Mucosa of gallbladder (tissue), 1 donor: ENCODE results near the gene PTH2. TPM values are rescaled to one million over a fixed set of nuclear protein-coding genes. Genes with fewer than 3 reads are reported as not detected.

Experiments
- DNase-seq: peaks from one replicate; pipeline ENCODE4 v3.0.0-alpha.2; 2020; ENCODE audit warnings: low spot score
- total RNA-seq: library from RNA; stranded (reverse); gene quantifications from one replicate; pipeline ENCODE4 v1.2.1, GENCODE V29; 2021
- donor health status: DM: no; HTN: no; CAD: no.

The PTH2 gene
- total RNA-seq, 1 donor from 2014 or later, result not detected

DNA sequence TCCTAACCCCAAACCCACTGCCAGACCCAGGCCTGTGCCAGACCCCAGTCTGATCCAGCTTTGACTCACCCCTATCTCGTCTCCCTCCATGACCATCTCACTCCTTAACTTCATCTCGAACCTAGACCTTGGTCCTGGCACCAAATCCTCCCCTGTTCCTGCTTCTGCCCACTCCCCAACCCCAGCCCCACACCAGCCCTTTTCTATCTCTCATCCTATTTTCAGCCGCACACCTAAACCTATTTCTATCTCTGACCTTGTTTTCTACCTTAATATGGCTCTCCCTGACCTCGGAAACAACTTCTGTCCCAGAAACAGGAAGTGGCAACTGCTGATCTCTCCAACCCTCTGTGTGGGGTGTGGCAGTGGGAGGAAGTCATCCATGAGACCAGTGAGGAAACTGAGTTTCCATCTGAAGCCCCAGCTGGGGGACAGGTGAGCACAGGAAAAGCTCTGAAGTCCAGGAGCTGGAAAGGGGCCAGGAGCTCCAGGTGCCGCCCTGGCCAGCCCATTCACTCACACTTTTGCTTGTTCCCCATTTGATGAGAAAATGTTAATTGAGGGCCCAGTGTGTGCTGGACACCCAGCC, 13.7 kb downstream of the PTH2 start:
- no peak for DNase-seq

DNA sequence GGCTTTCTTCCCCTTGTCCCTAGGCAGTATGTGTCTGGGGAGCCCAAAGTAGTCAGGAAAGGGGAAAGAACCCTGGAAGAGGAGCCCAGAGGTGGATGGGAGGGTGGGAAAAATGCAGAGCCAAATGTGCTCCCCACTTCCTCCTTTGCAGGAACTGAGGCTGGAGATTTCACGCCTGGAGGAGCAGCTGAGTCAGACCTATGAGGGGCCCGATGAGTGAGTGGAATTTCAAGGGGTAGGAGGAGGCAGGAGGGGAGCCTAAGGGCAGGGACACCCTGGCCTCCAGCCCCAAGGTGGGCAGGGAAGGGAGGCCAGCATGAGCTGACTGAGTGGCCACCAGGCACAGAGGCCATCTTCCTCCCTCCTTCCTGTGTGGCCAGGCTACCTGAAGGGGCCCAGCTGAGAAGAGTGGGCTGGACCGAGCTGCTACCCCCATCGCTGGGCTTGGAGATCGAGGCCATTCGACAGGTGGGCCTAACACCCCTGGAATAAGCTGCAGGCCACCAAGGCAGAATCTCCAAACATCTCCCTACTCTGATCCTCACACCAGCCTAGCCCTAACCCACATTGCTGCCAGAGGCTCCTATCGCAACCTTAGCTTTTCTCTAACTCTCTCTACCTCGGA, 14.3 kb downstream of the PTH2 start:
- no peak for DNase-seq

DNA sequence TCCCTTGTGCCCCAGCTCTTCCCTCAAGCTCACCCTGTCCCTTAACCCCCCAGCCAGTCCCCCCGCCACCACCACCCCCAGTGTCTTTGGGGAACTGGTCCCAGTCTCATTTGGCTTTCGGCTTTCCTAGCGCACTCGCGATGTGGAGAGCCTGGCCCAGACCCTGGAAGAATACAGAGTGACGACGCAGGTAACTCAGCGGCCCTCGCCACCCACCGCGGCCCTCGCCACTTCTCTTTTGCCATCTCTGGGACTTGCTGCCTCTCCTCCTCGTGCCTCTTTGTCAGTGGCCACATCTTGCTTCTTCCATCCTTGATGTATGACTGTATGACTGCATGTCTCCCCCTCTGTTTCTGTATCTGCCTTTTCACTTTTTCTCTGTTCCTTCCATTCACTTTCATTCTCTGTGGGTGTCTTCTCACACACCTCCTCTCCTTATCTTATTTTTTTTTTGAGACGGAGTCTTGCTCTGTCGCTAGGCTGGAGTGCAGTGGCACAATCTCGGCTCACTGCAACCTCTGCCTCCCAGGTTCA, 15.7 kb downstream of the PTH2 start:
- no peak for DNase-seq

DNA sequence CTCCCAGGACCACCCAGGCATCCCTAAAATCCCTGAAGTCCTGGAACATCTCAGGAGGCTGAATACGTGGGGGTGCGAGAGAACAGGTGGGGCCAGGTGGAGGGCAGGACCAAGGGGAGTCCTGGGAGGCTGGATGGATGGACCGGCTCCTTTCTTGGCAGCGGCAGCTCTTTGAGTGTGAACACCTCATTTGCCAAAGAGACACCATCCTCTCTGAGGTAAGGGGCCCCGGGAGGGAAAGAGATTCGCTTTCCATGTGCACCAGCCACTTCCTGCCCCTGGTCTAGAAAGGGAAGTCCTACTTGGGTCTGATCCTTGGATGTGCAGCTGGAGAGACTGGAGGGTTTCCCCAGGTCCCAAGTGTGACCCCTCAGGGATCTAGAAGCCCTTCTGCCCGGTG, 16.2 kb downstream of the PTH2 start:
- no peak for DNase-seq

DNA sequence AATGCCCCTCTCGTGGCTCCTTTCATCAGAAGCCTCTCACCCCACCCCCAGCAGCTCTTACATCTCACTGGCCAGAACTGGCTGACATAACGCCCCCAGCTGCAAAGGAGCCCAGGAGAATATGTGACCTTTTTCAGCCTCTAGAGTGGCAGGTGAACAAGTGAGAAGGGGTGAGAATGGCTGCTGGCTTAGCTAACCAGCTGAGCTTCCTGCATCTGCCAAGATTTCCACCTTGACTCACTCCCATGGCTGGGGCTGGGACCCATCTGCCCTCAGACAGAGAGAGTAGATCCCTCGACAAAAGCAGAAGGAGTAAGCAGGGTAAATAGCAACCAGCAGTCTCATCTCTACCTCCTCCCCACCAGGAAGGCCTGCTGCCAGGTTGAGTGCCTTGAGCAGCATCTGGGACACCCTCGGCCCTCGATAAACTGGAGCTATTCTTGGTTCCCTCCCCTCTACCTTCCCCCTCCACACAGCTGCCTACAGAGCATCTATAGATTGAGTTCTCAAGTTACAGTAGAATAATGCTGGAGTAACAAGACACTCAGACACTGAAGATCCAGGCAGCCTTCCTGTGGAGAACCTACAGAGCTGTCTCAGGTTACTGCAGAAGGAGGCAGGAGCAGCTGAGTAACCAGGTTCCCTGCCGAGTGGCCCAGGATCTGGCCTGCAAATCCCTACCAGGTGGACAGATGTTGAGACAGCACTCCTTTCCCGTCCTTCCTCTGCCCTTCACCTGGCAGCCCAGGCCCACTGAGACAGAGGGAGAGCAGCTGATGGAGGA, 19.6 kb downstream of the PTH2 start:
- no peak for DNase-seq

DNA sequence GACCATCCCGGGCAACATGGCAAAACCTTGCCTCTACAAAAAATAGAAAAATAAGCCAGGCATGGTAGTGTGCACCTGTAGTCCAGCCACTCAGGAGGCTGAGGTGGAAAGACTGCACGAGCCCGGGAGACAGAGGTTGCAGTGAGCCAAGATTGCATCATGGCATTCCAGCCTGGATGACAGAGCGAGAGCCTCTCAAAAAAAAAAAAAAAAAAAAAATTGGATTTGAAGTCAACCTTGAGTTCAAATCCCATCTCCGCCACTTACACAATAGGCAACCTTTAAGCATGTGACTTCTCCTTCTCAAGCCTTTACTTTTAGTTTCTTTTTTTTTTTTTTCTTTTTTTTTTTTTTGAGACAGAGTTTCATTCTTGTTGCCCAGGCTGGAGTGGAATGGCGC, 23.2 kb downstream of the PTH2 start:
- DNase-seq, result no peak

DNA sequence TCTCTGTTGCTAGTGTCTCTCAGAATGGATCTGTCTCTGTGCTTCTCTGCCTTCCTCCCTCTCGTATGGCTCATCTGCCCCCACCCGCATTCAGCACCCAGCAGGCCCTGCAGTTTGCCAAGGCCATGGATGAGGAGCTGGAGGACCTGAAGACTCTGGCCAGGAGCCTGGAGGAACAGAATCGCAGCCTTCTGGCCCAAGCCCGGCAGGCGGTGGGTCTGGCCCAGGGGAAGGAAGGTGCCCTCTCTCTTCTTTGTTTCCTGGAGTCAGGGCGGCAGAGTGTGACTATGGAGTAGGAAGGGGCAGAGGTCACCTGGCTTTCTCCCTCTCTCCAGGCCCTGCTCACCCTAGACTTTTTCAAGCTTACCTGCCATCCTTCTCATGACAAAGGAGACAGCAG, 24.3 kb downstream of the PTH2 start:
- no peak for DNase-seq

DNA sequence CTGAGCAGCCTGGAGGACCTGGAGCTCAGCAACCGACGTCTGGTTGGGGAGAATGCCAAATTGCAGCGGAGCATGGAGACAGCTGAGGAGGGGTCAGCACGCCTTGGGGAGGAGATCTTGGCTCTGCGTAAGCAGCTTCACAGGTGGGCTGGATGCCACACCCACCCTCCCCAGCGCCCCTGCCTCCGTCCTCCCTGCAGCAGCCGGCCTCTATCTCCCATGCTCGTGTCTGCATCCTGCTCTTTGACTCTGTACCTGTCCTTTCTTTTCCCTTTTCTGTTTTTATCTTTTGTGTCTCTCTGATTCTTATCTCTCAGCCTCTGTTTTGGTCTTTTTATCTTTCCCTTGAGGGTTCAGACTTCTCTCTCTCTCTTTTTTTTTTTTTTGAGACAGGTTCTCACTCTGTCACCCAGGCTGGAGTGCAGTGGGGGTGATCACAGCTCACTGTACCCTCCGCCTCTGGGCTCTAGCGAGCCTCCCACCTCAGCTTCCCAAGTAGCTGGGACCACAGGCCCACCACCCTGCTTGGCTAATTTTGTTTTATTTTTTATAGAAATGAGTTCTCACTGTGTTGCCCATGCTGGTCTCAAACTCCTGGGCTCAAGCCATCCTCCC, 25.1 kb downstream of the PTH2 start:
- no peak for DNase-seq

DNA sequence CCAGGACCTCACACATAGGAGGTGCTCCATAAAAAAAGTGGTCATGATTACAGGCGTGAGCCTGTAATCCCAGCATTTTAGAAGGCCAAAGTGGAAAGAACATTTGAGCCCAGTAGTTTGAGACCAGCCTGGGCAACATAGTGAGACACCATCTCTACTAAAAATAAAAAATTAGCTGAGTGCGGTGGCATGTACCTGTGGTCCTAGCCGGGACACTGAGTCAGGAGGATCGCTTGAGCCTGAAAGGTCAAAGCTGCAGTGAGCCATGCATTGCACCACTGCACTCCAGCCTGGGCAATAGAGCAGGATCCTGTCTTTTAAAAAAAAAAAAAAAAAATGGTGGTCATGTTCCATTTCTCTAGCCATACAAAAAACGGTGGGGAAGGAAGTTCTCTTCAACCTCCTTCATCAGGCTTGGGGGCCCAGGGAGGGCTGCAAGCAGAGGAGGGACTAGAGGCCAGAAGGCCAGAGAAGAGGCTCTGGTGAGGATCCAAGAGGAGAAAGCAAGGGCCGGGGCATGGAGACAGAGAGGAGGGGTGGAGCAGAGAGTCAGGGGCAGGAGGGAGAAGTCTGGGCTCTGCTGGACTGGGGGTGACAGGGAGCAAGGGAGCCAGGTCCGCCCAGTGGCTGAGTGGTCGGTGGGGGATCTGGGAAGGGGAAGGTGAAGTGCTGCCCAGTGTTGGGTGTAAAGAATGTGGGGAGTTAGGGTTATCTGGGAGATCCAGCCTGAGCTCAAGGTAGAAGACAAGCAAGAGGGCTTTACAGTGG, 26.3 kb downstream of the PTH2 start:
- DNase-seq, result no peak

DNA sequence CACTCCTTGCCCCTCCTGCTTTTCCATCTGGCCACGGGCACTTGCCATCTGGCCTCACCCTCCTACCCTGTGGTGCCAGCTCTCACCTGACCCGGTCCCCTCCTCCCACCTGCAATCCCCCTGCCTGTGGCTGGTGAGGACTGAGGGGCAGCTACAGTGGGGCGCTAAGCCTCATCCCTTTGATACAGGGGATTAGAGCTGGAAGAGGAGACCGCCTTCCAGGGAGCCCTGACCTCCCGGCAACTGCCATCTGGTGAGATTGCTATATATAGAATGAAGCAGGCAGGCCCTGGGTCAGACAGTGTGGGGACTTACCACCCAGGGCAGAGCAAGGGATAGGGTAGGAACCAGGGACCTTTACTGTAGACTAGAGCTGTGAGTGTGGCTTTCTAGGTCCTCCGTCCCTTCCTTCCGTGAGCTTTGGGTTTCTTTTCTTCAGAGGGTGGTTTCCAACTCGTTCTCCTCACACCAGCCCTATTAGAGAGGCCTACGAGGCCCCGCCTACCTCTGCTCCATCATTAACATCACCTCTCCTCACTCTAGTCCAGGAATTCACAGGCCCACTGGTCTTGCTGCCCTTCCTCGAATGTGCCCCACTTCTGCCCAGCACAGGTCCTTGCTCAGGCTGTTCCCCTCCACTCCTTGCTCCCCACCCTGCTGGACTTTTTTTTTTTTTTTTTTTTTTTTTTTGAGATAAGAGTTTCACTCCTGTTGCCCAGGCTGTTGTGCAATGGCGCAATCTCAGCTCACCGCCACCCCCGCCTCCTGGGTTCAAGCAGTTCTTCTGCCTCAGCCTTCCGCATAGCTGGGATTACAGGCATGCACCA, 27.4 kb downstream of the PTH2 start:
- DNase-seq, result no peak

DNA sequence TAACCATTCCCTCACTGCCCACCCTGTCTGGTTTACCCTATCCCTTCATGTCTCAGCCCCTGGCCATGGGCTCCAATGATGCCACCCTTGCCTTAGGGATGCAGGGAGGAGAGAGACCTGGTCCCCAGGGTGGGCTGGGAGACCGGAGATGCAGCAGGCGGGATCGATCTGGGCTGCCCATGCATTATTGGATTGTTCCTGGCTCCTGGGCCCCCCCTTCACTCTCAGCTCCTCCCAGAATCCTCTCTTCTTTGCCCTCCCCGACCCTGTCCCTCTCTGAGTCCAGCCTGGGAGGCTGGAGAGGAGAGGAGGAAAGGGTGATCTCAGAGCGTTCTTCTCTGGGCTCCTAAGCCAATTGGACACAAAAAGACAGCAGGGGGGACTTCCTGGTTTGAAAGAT, 29.4 kb downstream of the PTH2 start:
- DNase-seq, result no peak

DNA sequence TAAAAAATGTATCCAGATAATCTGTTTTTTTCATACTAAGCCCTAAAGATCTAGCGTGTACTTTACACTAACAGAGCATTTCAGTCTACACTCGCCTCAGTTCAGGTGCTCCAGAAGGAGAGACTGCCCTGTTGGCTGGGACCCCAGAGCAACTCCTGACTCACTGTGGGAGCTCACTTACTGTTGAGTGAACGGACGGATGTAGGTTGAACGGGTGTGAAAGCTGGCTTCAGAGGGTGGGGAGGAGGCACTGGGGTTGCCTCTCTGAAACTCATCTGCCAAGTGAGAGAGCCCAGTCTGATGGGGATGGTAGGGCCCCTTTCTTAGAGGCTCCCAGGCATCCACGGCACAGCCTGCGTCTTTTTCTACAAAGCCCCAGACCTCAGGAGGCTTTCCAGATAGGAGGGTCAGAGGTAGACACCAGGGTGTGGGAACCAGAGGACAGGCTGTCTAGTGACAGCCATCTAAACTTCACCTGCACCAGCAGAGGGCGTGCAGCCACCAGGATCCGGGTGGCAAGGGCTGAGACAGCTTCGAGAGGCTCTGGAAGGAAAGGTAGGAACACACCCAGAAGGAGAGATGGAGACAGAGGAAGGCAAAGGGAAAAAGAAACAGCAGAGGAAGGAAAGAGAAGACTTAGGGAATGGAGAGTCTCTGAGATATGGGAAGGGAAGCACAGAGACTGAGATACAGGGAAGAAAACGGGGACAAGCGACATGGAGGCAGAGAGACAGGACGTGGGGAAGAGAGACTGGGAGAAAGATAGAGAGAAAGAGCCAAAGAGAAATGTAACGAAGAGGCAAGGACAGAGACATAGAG, 31.5 kb downstream of the PTH2 start:
- peak; percentile 76 for DNase-seq

DNA sequence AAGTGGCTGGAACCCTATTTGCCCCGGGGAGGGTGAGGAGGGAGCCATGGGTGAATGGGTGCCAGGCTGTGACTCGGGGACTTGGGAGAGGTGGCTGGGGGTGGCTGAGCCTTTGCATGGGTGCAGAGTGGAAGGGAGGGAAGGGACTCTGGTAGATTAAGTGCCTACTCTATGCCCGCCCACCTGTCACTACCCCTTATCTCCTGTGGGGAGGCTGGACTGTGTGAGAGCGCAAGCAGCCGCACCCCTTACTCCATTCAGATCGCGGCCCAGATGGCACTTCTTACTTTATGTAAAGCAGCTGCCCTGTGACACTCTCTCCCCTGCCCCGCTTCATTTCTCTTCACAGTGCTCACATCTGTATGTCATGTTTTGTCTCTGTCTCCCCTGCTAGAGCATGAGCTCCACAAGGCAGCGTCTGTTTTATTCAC, 32.3 kb downstream of the PTH2 start:
- no peak for DNase-seq

DNA sequence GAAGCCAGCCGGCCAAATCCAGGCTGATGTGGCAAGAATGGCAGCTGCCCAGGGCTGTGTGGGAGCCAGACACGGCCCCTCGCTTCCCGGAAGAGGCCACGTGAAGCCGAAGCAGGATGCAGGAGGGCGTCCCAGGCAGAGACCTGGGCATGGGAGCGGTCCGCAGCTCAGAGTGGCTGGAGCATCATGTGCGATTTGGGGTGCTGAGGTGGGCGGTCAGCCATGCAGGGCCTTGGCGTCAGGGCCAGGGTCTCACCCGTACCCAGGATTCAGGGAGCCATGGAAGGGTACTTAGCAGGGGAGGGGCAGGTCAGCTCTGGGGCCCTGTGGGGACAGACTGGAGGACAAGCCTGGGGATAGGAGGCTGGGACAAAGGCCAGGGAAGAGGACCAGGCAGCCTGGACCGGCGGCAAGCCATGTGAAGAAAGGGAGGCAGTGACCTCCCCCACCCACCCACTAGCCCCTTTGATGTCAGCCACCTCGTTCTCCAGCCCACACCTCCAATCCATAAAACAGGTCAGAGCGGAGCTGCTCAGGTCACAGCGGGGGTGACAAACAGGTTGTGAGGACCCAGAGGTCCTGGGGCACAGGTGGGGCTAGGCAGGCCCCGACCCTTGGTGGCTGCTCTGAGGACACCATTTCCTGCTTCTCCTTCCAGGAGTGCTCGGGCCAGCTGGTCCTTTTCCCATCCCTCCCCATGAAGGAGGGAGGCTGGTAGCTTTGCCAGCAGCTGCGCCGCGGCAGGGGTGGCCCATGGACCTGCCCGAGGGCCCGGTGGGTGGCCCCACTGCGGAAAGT, 32.9 kb downstream of the PTH2 start:
- no peak for DNase-seq

DNA sequence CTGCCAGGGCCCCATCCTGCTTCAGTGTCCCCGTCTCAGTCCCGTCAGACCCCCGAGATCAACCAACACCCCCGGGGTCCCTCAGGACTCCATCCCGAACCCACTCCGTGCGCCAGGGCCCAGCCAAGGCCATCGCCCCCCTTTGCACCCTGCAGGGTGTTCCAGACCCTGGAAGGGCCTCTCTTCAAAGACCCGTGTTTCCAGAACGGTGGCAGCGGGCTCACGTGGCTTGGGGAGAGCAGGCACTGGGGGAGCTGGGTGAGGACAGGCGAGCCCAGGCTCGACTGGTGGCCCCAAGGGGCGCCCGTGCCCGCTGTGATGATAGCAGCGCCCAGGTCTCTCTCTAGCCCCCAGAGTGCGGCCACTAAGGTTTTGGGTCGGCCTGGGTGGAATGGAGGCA, 33.8 kb downstream of the PTH2 start:
- no peak for DNase-seq

DNA sequence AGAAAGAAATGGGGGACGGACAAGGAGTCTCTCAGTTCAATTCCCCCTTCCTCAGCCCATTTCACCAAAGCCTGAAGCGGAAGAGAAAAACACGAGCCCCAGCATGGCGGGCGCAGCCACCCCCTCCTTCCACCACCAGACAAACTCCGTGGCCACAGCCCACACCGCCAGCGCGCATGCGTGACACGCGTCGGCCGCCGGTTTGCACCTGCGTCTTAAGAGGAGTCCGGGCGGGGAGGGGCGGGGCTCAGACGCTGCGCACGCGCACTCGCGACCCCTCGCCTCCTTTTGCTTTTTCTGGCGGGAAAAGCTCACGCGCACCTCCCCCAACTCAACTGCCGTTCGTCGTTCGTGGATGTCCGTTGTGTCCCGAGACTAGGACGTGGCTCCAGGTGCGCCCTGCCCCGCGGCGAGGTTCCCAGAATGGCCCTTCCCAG, 35.3 kb downstream of the PTH2 start, which contains the start of gene KASH5:
KASH5 (plus strand) TSS at position 314 of the 437 bp plus-strand sequence. CDS start 2,635 bp downstream, outside the sequence.
- DNase-seq, result peak; percentile 90

DNA sequence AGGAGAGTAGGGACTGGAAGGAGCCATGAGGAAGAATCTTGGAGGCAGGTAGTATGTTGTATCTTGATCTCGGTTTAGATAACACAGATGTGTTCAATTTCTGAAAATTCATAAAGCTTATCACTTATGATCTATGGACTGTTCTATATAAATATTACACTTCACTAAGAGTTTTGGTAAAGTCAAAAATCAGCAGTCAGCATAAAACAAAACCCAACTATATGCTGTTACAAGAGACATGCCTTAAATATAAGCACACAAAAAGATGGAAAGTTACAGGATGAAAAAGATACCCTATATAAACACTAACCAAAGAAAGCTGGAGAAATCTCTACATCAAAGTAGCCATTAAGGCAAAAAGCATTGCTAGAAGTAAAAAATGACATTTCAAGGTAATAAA, 39.6 kb downstream of the PTH2 start:
- DNase-seq, result no peak

DNA sequence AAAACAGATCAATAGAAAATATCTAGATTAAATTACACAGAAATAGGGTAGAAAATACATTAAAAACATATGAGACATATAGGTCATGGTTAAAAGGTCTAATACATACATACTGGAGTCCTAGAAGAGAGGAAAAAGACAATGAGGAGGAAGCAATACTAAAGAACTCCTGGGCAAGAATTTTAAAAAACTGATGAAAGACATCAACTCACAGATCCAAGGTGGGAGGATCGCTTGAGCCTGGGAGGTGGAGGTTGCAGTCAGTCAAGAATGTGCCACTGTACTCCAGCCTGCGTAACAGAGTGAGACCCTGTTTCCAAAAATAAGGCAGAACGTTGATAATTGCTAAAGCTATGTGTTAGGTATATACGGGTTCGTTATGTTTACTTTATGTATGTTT, 40.6 kb downstream of the PTH2 start:
- no peak for DNase-seq

DNA sequence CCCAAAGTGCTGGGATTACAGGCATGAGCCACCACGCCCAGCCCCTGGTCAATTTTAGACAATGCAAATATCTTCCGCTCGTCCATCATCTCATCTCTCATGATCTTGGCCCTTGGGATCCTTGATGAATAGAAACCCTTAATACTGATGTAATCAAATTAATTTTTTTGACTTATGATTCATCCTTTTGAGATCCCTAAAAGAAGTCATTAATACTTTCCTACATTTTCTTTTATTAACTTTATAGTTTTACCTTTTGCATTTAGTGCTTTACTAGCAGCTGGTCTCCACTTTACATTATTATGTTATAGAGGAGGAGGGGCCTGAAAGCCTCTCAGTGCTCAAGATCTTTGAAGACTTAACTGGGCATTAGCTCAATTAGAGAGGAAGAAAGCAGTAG, 42.9 kb downstream of the PTH2 start:
- DNase-seq, result no peak
